Motor neuron (in vitro differentiated cells): ENCODE data around the gene CCDC136. TPM values are rescaled to one million over a fixed set of nuclear protein-coding genes. Genes with fewer than 3 reads are reported as not detected.

Source experiments
- ATAC-seq, 8 experiments: fragments of 200-7000 bp; cut with Tn5 transposase; replicated peaks in 6 of 8; 2 replicates each; pipeline ENCODE4 v1.8.0; 2021; ENCODE audit warnings: mild to moderate bottlenecking in 8 of 8, moderate library complexity in 8 of 8
- H3K27ac ChIP-seq, 2 donors: fragments of 250-450 bp; sonication (Bioruptor Pico); 2 replicates each; pipeline ENCODE4 v1.9.0; 2021; ENCODE audit warnings: antibody characterized with exemption in 2 of 2, mild to moderate bottlenecking in 2 of 2, moderate library complexity in 1 of 2
- H3K4me1 ChIP-seq, 2 donors: fragments of 250-450 bp; sonication (Bioruptor Pico); replicated peaks in 1 of 2; 2 replicates each; pipeline ENCODE4 v1.6.1; 2021; ENCODE audit warnings: antibody characterized with exemption in 2 of 2, mild to moderate bottlenecking in 2 of 2, moderate library complexity in 1 of 2
- H3K4me3 ChIP-seq, 5 donors: fragments of 250-450 bp; sonication (Bioruptor Pico); 2 replicates each; pipeline ENCODE4 v1.9.0; 2021; ENCODE audit warnings: antibody characterized with exemption in 5 of 5, mild to moderate bottlenecking in 5 of 5, moderate library complexity in 4 of 5
- WGBS, 10 experiments: fragments of 450-650 bp; shearing (Covaris generic); methylation state at CpG; one replicate each; pipeline ENCODE4 v1.0.0; 2022; 5-methylcytosine and 5-hydroxymethylcytosine counted together
- in situ Hi-C, 9 experiments: fragments of 400-800 bp; cut with MboI; loops; one replicate each; pipeline ENCODE4 v1.15.0; 2021; ENCODE audit warnings: low sequenced_read_pairs in 9 of 9, low pct_unique_long_range_greater_than_20kb in 2 of 9; ENCODE audit not compliant: unreplicated experiment in 9 of 9
- total RNA-seq, 8 experiments: library from RNA; unstranded; fragments of 300-600 nt; gene quantifications; 2 replicates each; pipeline versions ENCODE4 v1.2.3 to v1.2.4, GENCODE V29; 2022

Gene CCDC136
- total RNA-seq, 8 experiments from 2014 or later = 3.7 to 99.4 (median 23.1) TPM

DNA sequence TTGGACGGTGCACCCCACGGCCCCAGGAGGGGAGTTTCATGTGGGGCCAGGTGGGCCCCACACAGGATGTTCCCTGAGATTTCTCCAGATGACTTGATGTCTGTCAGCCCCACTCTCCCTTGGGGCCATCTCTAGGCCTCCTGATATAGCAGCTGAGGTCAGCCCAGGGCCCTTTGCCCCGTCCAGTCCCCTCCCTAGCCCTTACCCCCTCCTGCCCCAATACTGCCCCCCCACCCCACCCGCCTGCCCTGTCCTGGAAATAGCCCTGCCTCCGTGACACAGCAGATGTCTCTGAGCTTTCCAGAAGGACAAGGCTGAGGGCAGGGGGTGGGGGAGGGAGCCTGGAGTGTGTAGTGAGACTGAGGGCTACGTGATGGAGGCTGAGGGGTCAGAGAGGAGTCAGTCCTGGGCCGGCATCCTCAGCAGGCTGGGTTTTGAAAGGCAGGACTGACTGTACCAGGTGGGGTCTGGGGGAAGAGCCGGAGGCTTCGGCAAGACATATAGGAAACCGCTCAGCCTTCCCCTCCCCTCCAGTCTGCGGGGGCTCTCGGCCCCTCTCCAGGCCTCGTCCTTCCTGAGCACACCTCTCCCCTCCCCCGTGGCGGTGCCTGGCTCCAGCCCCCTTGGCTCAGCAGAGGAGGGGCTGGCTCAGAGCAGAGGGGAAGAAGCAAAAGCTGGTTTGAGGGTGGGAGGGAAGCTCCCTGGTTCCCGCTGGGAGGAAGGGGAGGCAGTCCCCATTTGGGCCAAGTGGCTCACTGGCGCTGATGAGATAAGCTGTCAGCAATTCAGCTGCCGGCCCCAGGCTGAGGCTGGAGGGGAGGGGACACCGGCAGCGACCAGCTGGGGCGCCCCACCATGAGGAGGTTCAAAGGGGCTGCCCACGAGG, 40.5 kb downstream of the CCDC136 start:
- H3K27ac ChIP-seq = peak overlapping the region; percentile 78 to 91
- peak in 7 of 8 experiments; percentile 1 to 47 (median 33) for ATAC-seq
- WGBS, 10 experiments = 20% methylated on average over 1 of the region's 22 CpGs; no CpG with 5 or more reads in 9 of the 10 experiments
- peaks cover 41 to 47% of the 10 kb centered on the region in 2 donors for H3K4me1 ChIP-seq
- in situ Hi-C loops = no loop called here
- H3K4me3 ChIP-seq = peak overlapping the region; percentile 4 to 58 (median 44)

DNA sequence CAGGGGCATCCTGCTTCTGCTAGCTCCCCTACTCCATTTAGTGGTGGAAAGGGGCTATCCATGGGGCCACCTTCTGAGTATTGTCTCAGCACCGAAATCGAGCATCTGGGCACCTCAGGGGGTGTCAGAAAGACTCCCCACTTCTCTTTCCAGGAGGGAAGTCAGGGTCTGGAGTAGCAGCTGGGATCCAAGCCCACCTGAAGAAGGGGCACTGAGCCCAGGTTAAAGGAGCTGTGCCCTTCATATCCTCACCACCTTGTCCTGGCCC, 41.0 kb downstream of the CCDC136 start:
- ATAC-seq = no peak
- in situ Hi-C loops = no loop called here
- H3K4me3 ChIP-seq = peak overlapping the region in 4 of 5 donors; percentile 25 to 58 (median 50)
- no CpG with 5 or more reads among the region's 2 CpGs for WGBS, 10 experiments
- H3K4me1 ChIP-seq = peaks cover 36 to 41% of the 10 kb centered on the region in 2 donors
- H3K27ac ChIP-seq = peak overlapping the region; percentile 78 to 91

DNA sequence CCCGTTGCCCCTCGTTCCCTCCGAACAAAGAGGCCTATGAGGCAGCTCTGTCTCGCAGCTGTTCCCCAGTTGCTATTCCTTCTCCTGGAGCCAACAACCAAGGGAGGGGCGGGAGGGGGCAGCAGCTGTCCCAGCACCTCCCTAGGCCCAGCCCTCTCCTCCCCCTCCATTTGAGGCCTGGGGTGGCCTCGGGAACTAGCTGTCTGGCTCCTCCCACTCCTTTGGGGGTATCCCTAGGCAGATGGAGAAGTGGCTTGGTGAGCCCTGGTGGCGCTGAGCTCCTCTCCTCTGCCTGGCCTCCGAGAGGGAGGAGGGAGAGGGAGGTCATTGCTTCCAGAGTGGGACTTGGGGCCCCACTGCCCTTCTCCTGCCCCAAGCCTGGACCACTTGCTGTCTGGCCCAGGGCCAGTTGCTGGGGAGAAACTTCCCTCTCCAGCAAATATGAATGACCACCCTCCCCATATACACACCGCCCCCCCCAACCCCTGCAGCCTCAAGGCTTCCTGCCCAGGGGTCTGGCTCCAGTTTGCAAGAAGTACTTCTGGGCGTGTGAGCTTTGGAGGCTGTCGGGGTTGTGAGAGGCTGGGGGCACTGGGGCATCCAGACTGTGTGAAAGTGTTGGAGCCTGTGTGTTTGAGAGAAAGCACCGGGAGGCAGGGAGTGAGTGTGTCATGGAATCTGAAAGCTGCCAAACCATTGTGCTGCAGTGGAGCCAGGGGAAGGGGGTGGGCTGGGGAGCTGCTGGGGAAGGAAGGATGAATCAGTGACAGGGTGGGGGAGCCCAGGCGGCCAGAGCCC, 41.6 kb downstream of the CCDC136 start:
- 0% methylated on average over 2 of the region's 13 CpGs; no CpG with 5 or more reads in 9 of the 10 experiments for WGBS, 10 experiments
- peak overlapping the region; percentile 78 to 91 for H3K27ac ChIP-seq
- H3K4me1 ChIP-seq = peaks cover 30 to 36% of the 10 kb centered on the region in 2 donors
- ATAC-seq = peak; percentile 6 to 60 (median 50)
- peak overlapping the region in 4 of 5 donors; percentile 25 to 58 (median 50) for H3K4me3 ChIP-seq
- in situ Hi-C loops = no loop called here

DNA sequence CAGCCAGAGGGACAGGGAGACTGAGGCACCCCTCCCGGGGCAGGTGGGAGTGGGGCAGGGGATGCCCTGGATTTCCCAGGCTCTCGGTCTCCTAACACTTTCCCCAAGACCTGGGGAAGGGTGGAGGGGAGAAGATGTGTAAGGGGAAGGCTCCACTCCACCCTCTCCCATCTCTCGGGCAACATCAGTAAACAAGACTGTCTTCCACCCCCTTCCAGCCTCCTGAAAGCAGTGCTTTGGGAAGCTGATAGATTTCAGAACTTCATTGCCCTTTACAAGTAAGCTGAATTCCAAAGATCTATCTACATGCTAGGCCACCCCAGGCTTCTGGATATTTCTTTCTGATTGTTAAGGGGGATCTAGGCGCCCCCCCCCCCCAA, 42.2 kb downstream of the CCDC136 start:
- Histone ChIP-seq H3K4me1 (peaks cover 25 to 33% of the 10 kb centered on the region in 2 donors), H3K27ac (peak overlapping the region in 1 of 2 donors; percentile 91), H3K4me3 (peak overlapping the region in 3 of 5 donors; percentile 44 to 58 (median 57))
- in situ Hi-C loops = no loop called here
- peak in 3 of 8 experiments; percentile 9 to 16 (median 10) for ATAC-seq
- WGBS, 10 experiments = 17% methylated on average over 1 of the region's 4 CpGs; no CpG with 5 or more reads in 9 of the 10 experiments

DNA sequence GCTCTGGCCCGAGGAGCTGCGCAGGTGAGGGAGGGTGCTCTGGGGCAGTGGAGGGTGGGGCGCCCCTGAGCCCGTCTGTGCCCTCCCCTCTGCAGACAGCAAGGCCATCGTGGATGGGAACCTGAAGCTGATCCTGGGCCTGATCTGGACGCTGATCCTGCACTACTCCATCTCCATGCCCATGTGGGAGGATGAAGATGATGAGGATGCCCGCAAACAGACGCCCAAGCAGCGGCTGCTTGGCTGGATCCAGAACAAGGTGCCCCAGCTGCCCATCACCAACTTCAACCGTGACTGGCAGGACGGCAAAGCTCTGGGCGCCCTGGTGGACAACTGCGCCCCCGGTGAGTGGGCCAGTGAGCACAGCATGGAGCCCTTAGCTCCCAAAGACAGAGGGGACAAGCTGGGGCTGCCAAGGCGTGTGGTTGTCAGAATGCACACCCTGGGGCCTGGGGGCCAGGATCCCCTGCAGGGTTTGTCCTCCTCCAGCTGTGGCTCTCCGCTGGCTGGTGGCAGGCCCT, 43.5 kb downstream of the CCDC136 start:
- WGBS, 10 experiments = 83 to 100% (median 97%) methylated on average over 1 to 7 of the region's 16 CpGs; no CpG with 5 or more reads in 4 of the 10 experiments
- Histone ChIP-seq H3K27ac (no peak overlapping the region), H3K4me1 (peaks cover 18 to 30% of the 10 kb centered on the region in 2 donors), H3K4me3 (no peak overlapping the region)
- ATAC-seq = no peak
- in situ Hi-C loops = no loop called here

DNA sequence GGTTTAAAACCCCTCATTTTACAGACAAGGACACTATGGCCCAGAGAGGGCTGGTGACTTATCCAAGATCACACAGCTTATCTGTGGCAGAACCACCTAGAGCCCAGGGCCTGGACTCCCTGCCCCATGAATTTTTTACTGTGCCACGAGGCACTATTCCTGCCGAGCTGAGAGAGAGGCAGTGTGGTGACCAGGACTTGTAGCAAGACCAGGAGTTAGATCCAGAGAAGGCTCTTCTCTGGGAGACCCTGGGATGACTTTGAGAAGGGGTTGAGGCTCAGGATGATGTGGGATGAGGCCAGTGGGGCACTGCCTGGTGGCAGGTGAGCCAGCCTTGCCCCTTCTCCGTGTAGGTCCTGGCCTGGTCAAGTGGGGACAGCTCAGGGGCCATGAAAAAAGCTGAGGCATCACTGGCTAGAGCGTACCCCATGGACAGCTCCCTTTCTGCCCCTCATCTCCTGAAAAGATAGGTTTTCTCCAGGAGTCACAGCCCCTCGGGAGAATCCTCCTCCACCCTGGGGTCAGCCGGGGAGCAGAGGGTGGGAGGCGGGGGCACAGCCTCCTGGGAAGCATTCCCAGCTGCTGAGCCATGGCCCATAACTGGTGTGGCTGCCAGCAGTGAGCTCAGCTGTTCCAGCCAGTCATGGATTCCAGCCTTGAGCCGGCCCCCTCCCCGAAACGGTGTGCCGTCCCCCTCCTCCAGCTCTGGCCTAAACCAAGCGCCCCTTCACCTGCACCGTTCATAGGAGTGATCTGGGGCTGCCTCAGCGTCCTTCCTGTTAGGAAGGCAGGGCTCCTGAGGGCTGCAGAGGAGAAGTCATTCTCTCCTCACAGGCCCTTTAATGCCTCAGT, 44.2 kb downstream of the CCDC136 start:
- in situ Hi-C loops = no loop called here
- no peak for ATAC-seq
- 0 to 100% (median 60%) methylated on average over 1 to 2 of the region's 14 CpGs; no CpG with 5 or more reads in 6 of the 10 experiments for WGBS, 10 experiments
- H3K4me1 ChIP-seq = peaks cover 18 to 30% of the 10 kb centered on the region in 2 donors
- H3K4me3 ChIP-seq = no peak overlapping the region
- no peak overlapping the region for H3K27ac ChIP-seq

- 100% methylated on average over 1 of the region's 14 CpGs; no CpG with 5 or more reads in 9 of the 10 experiments for WGBS, 10 experiments
- Histone ChIP-seq H3K4me3 (no peak overlapping the region), H3K4me1 (peaks cover 18 to 24% of the 10 kb centered on the region in 2 donors), H3K27ac (no peak overlapping the region)
- in situ Hi-C loops = no loop called here
- no peak for ATAC-seq
Observed at GRCh38 chr7:128836729-128837348, 45.1 kb downstream of the CCDC136 start.

DNA sequence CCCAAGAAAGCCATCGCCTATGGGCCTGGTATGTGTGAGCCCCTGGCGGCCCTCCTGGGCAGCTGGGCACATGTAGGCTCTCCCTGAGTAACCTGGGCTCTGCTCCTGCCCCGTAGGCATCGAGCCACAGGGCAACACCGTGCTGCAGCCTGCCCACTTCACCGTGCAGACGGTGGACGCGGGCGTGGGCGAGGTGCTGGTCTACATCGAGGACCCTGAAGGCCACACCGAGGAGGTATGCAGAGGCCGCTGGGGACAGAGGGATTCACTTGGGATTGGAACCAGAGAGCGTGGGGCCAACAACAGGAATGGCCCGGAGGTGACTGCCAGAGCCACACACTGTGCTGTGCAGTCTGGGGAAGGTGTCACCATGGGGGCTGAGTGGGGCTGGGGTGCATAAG, 45.8 kb downstream of the CCDC136 start:
- no peak for ATAC-seq
- H3K4me3 ChIP-seq = no peak overlapping the region
- WGBS, 10 experiments = no CpG with 5 or more reads among the region's 16 CpGs
- in situ Hi-C loops = no loop called here
- peaks cover 14 to 17% of the 10 kb centered on the region in 2 donors for H3K4me1 ChIP-seq
- H3K27ac ChIP-seq = no peak overlapping the region

DNA sequence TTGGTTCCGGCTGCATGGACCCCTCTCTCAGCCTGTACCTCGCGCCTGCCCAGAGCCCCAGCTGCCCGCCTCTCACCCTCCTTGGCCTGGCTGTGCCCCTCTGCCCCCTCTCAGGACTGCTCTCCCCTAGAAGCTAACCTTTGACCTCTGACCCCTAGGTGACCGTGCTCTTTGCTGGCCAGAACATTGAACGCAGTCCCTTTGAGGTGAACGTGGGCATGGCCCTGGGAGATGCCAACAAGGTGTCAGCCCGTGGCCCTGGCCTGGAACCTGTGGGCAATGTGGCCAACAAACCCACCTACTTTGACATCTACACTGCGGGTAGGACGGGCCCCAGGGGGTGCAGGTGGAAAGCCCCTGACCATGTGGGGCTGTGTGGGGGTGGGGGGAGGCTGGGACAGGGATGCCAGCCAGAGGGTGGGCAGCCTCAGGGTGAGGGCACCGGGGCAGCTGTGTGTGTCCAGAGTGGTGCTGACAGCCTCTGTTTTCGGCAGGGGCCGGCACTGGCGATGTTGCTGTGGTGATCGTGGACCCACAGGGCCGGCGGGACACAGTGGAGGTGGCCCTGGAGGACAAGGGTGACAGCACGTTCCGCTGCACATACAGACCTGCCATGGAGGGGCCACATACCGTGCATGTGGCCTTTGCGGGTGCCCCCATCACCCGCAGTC, 46.5 kb downstream of the CCDC136 start:
- 88 to 100% (median 100%) methylated on average over 1 to 5 of the region's 22 CpGs; no CpG with 5 or more reads in 6 of the 10 experiments for WGBS, 10 experiments
- no peak overlapping the region for H3K4me3 ChIP-seq
- ATAC-seq = no peak
- H3K27ac ChIP-seq = no peak overlapping the region
- peaks cover 9 to 10% of the 10 kb centered on the region in 2 donors for H3K4me1 ChIP-seq
- in situ Hi-C loops = no loop called here

GRCh38 chr7:128838981-128839731, 47.4 kb downstream of the CCDC136 start:
- Histone ChIP-seq H3K4me3 (no peak overlapping the region), H3K27ac (no peak overlapping the region), H3K4me1 (peaks cover under 1% of the 10 kb centered on the region in 2 donors)
- in situ Hi-C loops = no loop called here
- no peak for ATAC-seq
- WGBS, 10 experiments = 75 to 100% (median 93%) methylated on average over 4 to 9 of the region's 17 CpGs; no CpG with 5 or more reads in 5 of the 10 experiments

- no peak for ATAC-seq
- in situ Hi-C loops = no loop called here
- H3K4me3 ChIP-seq = no peak overlapping the region
- no peak overlapping the region for H3K27ac ChIP-seq
- 80 to 95% (median 90%) methylated on average over 1 to 4 of the region's 13 CpGs; no CpG with 5 or more reads in 6 of the 10 experiments for WGBS, 10 experiments
- H3K4me1 ChIP-seq = no peaks in the 10 kb centered on the region
Observed at GRCh38 chr7:128839751-128840177, 48.0 kb downstream of the CCDC136 start.
